ENCODE results near the gene SCUBE2. TPM values are rescaled to one million over a fixed set of nuclear protein-coding genes. Genes with fewer than 3 reads are reported as not detected.

Gene SCUBE2
- total and polyA plus RNA-seq, 2 experiments from 2014 or later = 1.3 to 3.5 TPM

DNA sequence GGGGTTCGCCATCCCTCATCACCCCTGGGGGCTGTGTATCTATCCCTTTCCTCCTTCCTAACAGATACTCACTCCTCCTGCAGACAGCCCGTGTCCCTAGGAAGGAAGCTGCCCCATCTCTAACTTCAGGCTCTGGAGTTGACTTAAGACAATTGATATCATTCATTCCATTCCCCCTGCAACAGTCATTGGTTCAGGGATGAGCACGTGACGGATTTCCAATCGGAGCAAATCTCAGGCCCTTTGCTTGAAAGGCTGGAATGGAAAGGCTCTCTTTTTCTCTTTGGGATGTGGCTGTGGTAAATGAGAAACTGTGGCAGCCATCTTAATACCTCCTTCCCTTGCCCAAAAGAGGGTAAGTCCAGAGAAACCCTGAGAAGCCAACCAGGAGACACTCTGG lies 5.0 kb upstream of the SCUBE2 start:
- TF ChIP-seq EZH2 (IDR thresholded peaks at IDR 0.05; ENCODE audit: insufficient read depth, poor library complexity, severe bottlenecking) = no peak
- no peak for TF ChIP-seq EZH2phosphoT487 (IDR thresholded peaks at IDR 0.05; ENCODE audit: insufficient read depth, low read depth)
- no peaks in the 10 kb centered on the region for H4K20me1 ChIP-seq (ENCODE audit: insufficient read depth)
- 88 to 89% methylated on average over 5 of the region's 5 CpGs for WGBS, 2 experiments (ENCODE audit: low coverage in 1 of 2, low lambda C conversion rate in 2 of 2, missing lambda C conversion rate in 2 of 2)
- no peak overlapping the region for H3K27ac ChIP-seq
- H3K4me2 ChIP-seq (ENCODE audit: unreplicated experiment) = no peak overlapping the region
- H3K4me1 ChIP-seq (ENCODE audit: insufficient read depth) = no peaks in the 10 kb centered on the region
- no peaks in the 10 kb centered on the region for H3K9me2 ChIP-seq (ENCODE audit: insufficient read depth)
- H3K4me3 ChIP-seq = no peak overlapping the region
- H3K9ac ChIP-seq = no peak overlapping the region
- no peaks in the 10 kb centered on the region for H3K27me3 ChIP-seq (replicated peaks; ENCODE audit: insufficient read depth)
- no peaks in the 10 kb centered on the region for H3K79me2 ChIP-seq (ENCODE audit: insufficient read depth)
- H2AFZ ChIP-seq = no peak overlapping the region
- in situ Hi-C loops (cut with MboI) = no loop called here
- H3K36me3 ChIP-seq (ENCODE audit: low read depth) = no peaks in the 10 kb centered on the region
- H3K9me3 ChIP-seq (ENCODE audit: low read depth) = no peaks in the 10 kb centered on the region
- no peaks in the 10 kb centered on the region for H3F3A ChIP-seq (ENCODE audit: insufficient read depth)
- no peak for DNase-seq

DNA sequence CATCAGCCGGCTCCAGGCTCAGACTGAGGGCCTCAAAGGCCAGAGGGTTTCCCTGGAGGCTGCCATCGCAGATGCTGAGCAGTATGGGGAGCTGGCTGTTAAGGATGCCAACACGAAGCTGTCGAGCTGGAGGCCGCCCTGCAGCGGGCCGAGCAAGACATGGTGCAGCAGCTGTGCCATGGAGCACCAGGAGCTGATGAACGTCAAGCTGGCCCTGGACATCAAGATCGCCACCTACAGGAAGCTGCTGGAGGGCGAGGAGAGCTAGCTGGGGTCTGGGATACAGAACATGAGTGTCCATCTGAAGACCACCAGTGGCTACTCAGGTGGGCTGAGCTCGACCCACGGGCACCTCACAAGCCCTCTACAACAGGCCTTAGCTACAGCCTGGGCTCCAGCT lies 4.0 kb upstream of the SCUBE2 start:
- no peaks in the 10 kb centered on the region for H3K9me3 ChIP-seq (ENCODE audit: low read depth)
- no peak overlapping the region for H3K27ac ChIP-seq
- no peak overlapping the region for H3K9ac ChIP-seq
- no peaks in the 10 kb centered on the region for H3K79me2 ChIP-seq (ENCODE audit: insufficient read depth)
- in situ Hi-C loops (cut with MboI) = no loop called here
- no peaks in the 10 kb centered on the region for H3K4me1 ChIP-seq (ENCODE audit: insufficient read depth)
- 86 to 90% methylated on average over 10 to 12 of the region's 12 CpGs for WGBS, 2 experiments (ENCODE audit: low coverage in 1 of 2, low lambda C conversion rate in 2 of 2, missing lambda C conversion rate in 2 of 2)
- no peak overlapping the region for H2AFZ ChIP-seq
- H4K20me1 ChIP-seq (ENCODE audit: insufficient read depth) = no peaks in the 10 kb centered on the region
- H3K36me3 ChIP-seq (ENCODE audit: low read depth) = no peaks in the 10 kb centered on the region
- TF ChIP-seq EZH2 (IDR thresholded peaks at IDR 0.05; ENCODE audit: insufficient read depth, poor library complexity, severe bottlenecking) (no peak), EZH2phosphoT487 (IDR thresholded peaks at IDR 0.05; ENCODE audit: insufficient read depth, low read depth) (no peak)
- no peak overlapping the region for H3K4me2 ChIP-seq (ENCODE audit: unreplicated experiment)
- H3K4me3 ChIP-seq = no peak overlapping the region
- DNase-seq = no peak
- no peaks in the 10 kb centered on the region for H3K9me2 ChIP-seq (ENCODE audit: insufficient read depth)
- H3K27me3 ChIP-seq (replicated peaks; ENCODE audit: insufficient read depth) = no peaks in the 10 kb centered on the region
- H3F3A ChIP-seq (ENCODE audit: insufficient read depth) = no peaks in the 10 kb centered on the region

DNA sequence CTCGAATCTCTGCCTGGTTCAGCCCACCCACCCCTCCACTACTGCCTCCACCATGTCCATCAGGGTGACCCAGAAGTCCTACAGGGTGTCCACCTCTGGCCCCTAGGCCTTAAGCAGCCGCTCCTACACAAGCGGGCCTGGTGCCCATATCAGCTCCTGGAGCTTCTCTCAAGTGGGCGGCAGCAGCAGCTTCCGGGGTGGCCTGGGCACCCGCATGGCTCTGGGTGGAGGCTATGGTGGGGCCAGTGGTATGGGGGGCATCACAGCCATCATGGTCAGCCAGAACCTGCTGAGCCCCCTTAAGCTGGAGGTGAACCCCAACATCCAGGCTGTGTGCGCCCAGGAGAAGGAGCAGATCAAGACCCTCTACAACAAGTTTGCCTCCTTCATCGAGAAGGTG lies 3.0 kb upstream of the SCUBE2 start:
- Histone ChIP-seq H3K4me1 (ENCODE audit: insufficient read depth) (no peaks in the 10 kb centered on the region), H3K9me3 (ENCODE audit: low read depth) (no peaks in the 10 kb centered on the region), H3K27ac (no peak overlapping the region), H3K4me3 (no peak overlapping the region), H3F3A (ENCODE audit: insufficient read depth) (no peaks in the 10 kb centered on the region), H4K20me1 (ENCODE audit: insufficient read depth) (no peaks in the 10 kb centered on the region), H3K79me2 (ENCODE audit: insufficient read depth) (no peaks in the 10 kb centered on the region), H3K27me3 (replicated peaks; ENCODE audit: insufficient read depth) (no peaks in the 10 kb centered on the region), H3K4me2 (ENCODE audit: unreplicated experiment) (no peak overlapping the region), H3K36me3 (ENCODE audit: low read depth) (no peaks in the 10 kb centered on the region), H3K9ac (no peak overlapping the region), H3K9me2 (ENCODE audit: insufficient read depth) (no peaks in the 10 kb centered on the region), H2AFZ (no peak overlapping the region)
- DNase-seq = no peak
- TF ChIP-seq EZH2phosphoT487 (IDR thresholded peaks at IDR 0.05; ENCODE audit: insufficient read depth, low read depth) (no peak), EZH2 (IDR thresholded peaks at IDR 0.05; ENCODE audit: insufficient read depth, poor library complexity, severe bottlenecking) (no peak)
- in situ Hi-C loops (cut with MboI) = no loop called here
- WGBS, 2 experiments (ENCODE audit: low coverage in 1 of 2, low lambda C conversion rate in 2 of 2, missing lambda C conversion rate in 2 of 2) = 97 to 99% methylated on average over 8 of the region's 8 CpGs

DNA sequence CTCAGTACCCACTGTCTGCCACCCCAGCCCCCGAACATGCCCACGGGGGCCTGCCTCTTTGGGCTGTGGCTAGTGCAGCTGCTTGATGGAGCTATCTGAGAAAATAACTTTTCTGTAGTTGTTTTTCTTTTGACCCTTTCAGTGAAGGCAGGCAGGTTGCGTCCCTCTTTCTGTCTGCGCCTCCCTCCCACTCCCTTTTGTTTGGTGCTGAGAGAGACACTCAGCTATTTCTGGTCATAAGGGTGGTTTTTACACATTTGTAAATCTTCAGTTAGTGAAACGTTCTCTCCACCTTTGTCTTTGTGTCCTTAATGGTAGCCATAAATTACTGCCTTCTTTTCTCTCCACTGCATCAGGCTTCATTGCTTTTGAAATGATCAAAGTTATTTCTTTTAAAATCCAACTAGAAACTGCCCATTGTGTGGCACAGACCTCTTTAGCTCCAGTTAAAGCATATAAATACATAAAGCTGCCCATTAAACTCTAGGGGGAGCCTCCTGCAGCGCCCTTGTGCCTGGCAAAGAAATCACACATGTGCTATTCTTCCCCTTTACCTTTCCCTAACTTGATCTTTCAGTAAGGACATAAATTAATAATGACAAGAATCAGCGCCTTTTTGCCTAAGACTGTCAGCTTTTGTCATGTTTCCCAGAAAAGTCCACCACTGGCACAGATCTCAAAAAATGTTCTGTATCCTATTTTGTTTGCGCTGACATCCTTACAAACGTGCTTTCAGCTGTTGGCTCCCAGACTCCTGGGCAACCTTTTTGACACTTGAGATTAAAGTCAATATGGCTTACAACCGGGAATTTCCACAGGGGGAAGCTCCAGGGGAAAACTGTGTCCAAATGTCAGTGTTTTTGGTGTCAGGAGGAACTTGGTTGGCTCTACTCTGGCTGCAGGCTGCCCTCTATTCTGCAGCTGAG lies 1.7 kb upstream of the SCUBE2 start:
- Histone ChIP-seq H3K9ac (no peak overlapping the region), H3K27ac (no peak overlapping the region), H3F3A (ENCODE audit: insufficient read depth) (no peaks in the 10 kb centered on the region), H3K4me1 (ENCODE audit: insufficient read depth) (no peaks in the 10 kb centered on the region), H3K4me2 (ENCODE audit: unreplicated experiment) (no peak overlapping the region), H3K9me2 (ENCODE audit: insufficient read depth) (no peaks in the 10 kb centered on the region), H4K20me1 (ENCODE audit: insufficient read depth) (no peaks in the 10 kb centered on the region), H3K27me3 (replicated peaks; ENCODE audit: insufficient read depth) (no peaks in the 10 kb centered on the region), H3K36me3 (ENCODE audit: low read depth) (no peaks in the 10 kb centered on the region), H3K9me3 (ENCODE audit: low read depth) (no peaks in the 10 kb centered on the region), H3K4me3 (no peak overlapping the region), H2AFZ (no peak overlapping the region), H3K79me2 (ENCODE audit: insufficient read depth) (no peaks in the 10 kb centered on the region)
- DNase-seq = peak; percentile 21
- in situ Hi-C loops (cut with MboI) = no loop called here
- 83 to 86% methylated on average over 10 of the region's 10 CpGs for WGBS, 2 experiments (ENCODE audit: low coverage in 1 of 2, low lambda C conversion rate in 2 of 2, missing lambda C conversion rate in 2 of 2)
- TF ChIP-seq EZH2phosphoT487 (IDR thresholded peaks at IDR 0.05; ENCODE audit: insufficient read depth, low read depth) (no peak), EZH2 (IDR thresholded peaks at IDR 0.05; ENCODE audit: insufficient read depth, poor library complexity, severe bottlenecking) (no peak)
